GM21423 (cell line): ENCODE measurements around the gene HES3.

Source experiments
- ATAC-seq: cut with Tn5 transposase; IDR thresholded peaks from one replicate; pipeline ENCODE4 v1.9.1; 2021; ENCODE audit warnings: mild to moderate bottlenecking, moderate library complexity; ENCODE audit not compliant: unreplicated experiment

The HES3 gene

GRCh38 chr1:6243993-6244392 is at the start of gene HES3:
Gene HES3, plus strand, starts transcription at chr1:6244179. Its CDS starts 187 bp downstream, at chr1:6244366.
- ATAC-seq: no peak

- no peak for ATAC-seq
These were observed 46.1 kb upstream of the HES3 start for GRCh38 chr1:6197746-6198427.

- peak; percentile 19 for ATAC-seq
These were observed 45.2 kb upstream of the HES3 start for GRCh38 chr1:6198646-6199297.

- ATAC-seq: peak; percentile 95
These were observed 44.4 kb upstream of the HES3 start, which contains the start of gene RPL22 for GRCh38 chr1:6199298-6200187. Gene RPL22, minus strand, starts transcription at chr1:6199595. Its CDS starts 22 bp downstream, at chr1:6199573.

- no peak for ATAC-seq
These were observed 43.7 kb upstream of the HES3 start for GRCh38 chr1:6200188-6200809.

- ATAC-seq: no peak
These were observed 41.7 kb upstream of the HES3 start for GRCh38 chr1:6202256-6202655.

- peak; percentile 54 for ATAC-seq
These were observed 38.0 kb upstream of the HES3 start, which contains the start of gene RNF207 for GRCh38 chr1:6205849-6206519. Gene RNF207, plus strand, starts transcription at chr1:6206119. Its CDS starts 417 bp downstream, at chr1:6206536.

- no peak for ATAC-seq
These were observed 37.5 kb upstream of the HES3 start for GRCh38 chr1:6206520-6206855.

- no peak for ATAC-seq
These were observed 36.7 kb upstream of the HES3 start for GRCh38 chr1:6207075-6207885.

GRCh38 chr1:6207921-6208320 is 36.1 kb upstream of the HES3 start:
- ATAC-seq: no peak

GRCh38 chr1:6208723-6209660 is 35.0 kb upstream of the HES3 start:
- ATAC-seq: no peak

GRCh38 chr1:6209661-6210580 is 34.1 kb upstream of the HES3 start:
- no peak for ATAC-seq

GRCh38 chr1:6210591-6211355 is 33.2 kb upstream of the HES3 start:
- ATAC-seq: no peak

- no peak for ATAC-seq
These were observed 32.2 kb upstream of the HES3 start for GRCh38 chr1:6211731-6212130.

- ATAC-seq: no peak
These were observed 31.6 kb upstream of the HES3 start for GRCh38 chr1:6212193-6212959.
